ENCODE measurements around the gene SRPK1.

GRCh38 chr6:35831257-35832007, 89.5 kb downstream of the SRPK1 start:
- TF ChIP-seq RAD21 (CRISPR knock-in tag; IDR thresholded peaks at IDR 0.05): no peak
- TF ChIP-seq, protein P1, sequence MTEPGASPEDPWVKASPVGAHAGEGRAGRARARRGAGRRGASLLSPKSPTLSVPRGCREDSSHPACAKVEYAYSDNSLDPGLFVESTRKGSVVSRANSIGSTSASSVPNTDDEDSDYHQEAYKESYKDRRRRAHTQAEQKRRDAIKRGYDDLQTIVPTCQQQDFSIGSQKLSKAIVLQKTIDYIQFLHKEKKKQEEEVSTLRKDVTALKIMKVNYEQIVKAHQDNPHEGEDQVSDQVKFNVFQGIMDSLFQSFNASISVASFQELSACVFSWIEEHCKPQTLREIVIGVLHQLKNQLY (CRISPR knock-in tag; IDR thresholded peaks at IDR 0.05): no peak
- no peak for TF ChIP-seq EP300 (IDR thresholded peaks at IDR 0.05; ENCODE audit: low read depth in 2 of 2, low read length in 2 of 2)
- no peak for TF ChIP-seq EP300 (CRISPR knock-in tag; IDR thresholded peaks at IDR 0.05; ENCODE audit: borderline replicate concordance)
- TF ChIP-seq SRF (IDR thresholded peaks at IDR 0.05; ENCODE audit: low read depth, low read length): peak; percentile 62; the same call in 1 of the 2 replicates
- no peak for TF ChIP-seq CENPBD1 (CRISPR knock-in tag; IDR thresholded peaks at IDR 0.05; ENCODE audit: borderline replicate concordance, low read depth)
- no peak for TF ChIP-seq ZNF816 (CRISPR knock-in tag; IDR thresholded peaks at IDR 0.05; ENCODE audit: borderline replicate concordance)
- TF ChIP-seq, protein P2, sequence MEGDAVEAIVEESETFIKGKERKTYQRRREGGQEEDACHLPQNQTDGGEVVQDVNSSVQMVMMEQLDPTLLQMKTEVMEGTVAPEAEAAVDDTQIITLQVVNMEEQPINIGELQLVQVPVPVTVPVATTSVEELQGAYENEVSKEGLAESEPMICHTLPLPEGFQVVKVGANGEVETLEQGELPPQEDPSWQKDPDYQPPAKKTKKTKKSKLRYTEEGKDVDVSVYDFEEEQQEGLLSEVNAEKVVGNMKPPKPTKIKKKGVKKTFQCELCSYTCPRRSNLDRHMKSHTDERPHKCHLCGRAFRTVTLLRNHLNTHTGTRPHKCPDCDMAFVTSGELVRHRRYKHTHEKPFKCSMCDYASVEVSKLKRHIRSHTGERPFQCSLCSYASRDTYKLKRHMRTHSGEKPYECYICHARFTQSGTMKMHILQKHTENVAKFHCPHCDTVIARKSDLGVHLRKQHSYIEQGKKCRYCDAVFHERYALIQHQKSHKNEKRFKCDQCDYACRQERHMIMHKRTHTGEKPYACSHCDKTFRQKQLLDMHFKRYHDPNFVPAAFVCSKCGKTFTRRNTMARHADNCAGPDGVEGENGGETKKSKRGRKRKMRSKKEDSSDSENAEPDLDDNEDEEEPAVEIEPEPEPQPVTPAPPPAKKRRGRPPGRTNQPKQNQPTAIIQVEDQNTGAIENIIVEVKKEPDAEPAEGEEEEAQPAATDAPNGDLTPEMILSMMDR (CRISPR knock-in tag; IDR thresholded peaks at IDR 0.05): no peak
- no peak for TF ChIP-seq ZNF501 (CRISPR knock-in tag; IDR thresholded peaks at IDR 0.05)
- no peak for TF ChIP-seq ZNF670 (CRISPR knock-in tag; IDR thresholded peaks at IDR 0.05; ENCODE audit: borderline replicate concordance)
- no peak for TF ChIP-seq TAF15 (IDR thresholded peaks at IDR 0.05; ENCODE audit: low read depth, low read length, poor library complexity, severe bottlenecking)
- no peak for TF ChIP-seq AKNA (CRISPR knock-in tag; IDR thresholded peaks at IDR 0.05; ENCODE audit: borderline replicate concordance)
- no peak for TF ChIP-seq AGO2 (optimal IDR thresholded peaks at IDR 0.05; ENCODE audit: low read depth, low read length)

All from HepG2 (cell line).